GM21360 (cell line): ENCODE results near the gene GET4.
"Not testable (repeated sequence)": the region's sequence is repeated elsewhere in the genome, so short reads cannot be mapped to it uniquely, and the experiment has no call there.

Experiments
- ATAC-seq: cut with Tn5 transposase; IDR thresholded peaks from one replicate; pipeline ENCODE4 v1.9.1; 2021; ENCODE audit warnings: mild to moderate bottlenecking, moderate library complexity; ENCODE audit not compliant: unreplicated experiment

GET4 gene

DNA sequence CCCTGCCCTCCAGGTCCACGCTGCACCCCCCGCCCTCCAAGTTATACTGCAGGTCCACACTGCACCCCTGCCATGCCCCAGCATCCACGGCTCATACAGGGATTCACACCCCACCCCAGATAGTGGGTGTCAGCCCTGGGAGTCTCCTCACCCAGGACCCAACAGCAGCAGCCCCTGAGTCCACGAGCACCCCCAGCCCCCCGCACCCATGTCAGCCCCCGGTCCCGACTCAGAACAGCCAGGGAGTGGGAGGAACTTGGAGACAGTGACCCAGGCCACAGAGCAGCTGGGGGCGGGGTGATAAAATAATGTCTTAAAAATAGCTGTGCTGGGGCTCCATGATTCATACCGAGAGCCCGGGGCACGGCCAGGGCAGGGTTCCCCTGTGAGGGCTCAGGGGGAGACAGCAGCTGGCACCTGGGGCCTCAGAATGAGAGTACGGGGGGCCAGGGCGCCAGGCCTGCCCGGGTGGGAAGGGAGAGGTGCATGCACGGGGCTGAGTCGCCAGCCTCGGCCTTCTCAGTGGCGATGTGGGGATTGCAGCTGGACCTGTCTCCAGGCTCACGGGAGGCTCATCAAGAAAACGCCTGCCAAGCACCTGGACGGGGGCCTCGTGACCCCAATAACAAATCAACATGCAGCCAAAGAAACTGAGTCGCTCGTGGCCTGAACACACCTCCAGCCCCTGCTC, 48.3 kb downstream of the GET4 start:
- ATAC-seq = peak; percentile 33

DNA sequence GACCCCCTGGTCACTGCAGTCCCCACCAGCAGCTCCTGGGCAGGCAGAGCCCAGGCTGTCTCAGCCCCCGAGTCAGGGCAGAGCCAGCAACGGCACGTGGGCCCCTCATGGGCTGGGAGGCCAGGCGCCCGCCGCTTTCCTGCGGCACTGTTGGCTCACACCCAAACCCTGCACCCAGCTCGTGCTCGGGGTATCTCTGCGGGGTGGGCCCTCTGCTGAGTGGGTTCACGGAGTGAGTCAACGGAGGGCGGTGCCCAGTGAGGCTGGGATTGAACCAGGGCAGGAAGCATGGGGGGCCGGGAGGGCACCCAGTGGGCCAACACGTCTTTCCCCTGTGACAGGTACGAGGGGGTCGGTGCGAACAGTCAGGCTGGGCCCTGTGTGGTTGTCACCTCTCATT, 49.2 kb downstream of the GET4 start:
- no peak for ATAC-seq

DNA sequence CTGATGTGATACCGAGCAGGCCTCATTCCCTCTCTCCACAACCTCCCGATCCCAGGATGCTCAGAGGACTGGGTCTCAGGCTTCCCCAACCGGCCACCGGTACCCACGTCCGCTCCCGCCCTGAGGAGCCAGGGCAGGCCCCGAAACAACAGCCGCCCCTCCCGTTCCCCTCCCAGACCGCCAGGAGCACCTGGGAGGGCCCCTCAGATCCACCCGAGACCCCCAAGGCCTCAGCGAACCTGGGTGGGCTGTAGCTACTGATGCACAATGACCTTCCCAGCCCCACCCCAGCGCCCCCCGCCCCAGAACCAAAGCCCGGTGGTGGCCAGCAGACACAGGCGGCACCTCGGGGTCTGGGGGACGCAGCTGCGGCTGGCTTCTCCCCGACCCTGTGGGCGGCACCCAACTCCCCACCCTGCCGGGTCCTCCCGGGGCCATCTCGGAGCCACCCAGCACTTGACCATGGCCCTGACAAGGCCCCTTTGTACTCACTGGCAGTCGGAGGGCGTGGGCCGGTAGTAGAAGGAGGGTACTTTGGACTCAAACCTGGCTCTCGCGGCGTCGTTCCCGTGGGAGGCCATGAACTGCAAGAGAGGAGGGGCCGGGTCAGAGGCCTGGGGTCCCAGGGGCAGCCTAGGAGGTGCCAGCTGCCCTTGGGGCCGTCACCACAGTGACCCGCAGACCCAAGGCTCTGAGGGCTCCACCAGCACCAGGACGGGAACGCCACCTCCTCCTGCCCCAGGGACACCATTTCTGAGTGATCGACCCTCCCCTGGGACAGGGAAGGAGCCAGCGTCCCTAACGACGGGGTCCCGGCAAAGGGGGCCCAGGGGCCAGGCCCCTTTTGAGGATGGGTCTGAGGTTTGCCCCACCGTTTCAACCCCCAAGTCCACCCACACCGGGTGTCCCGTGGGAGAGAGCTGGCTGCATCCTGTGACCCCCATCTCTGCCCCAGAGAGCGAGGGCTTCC, 50.0 kb downstream of the GET4 start:
- ATAC-seq = no peak

DNA sequence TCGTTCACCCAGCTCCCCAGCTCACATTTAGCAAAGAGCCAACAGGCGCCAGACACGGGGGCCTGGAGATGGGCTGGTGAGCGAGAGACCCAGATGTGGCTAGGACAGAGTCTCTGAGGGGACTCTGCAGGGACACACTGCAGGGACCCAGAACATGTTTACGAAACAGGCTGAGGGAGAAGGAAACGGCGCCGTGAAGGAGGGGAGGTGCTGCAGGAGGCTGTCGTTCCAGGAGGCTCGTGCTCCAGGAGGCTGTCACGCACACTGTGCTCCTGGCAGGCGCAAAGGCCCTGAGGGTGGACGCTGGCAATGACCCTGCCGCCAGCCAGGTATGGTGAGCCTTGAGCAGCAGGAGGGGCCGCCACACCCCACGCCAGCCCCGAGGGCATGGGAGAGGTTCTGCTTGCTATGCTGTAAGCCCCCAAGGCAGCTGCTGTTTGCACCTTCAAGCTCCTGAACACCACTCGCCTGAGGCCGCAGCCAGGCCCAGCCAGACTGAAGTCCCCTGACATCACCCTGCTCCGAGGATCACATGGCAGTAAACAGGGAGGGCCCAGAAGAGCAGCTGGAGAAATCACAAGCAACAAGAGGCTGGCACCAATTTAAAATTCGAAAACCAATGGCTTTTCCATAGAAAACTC, 50.8 kb downstream of the GET4 start:
- no peak for ATAC-seq

DNA sequence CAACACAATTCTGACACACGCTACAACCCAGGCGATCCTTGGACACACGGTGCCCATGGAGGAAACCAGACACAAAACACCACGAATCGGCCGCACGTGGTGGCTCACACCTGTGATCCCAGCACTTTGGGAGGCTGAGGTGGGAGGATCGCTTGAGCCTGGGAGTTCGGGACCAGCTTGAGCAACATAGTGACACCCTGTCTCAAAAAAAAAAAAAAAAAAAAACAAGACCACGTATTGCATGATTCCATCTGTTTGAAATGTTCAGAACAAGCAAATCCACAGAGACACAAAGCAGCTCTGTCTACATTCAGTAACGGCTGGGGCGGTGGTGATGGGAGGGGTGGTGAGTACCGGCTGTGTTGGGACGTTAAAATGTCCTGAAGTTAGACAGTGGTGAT, 53.0 kb downstream of the GET4 start:
- ATAC-seq = no peak

DNA sequence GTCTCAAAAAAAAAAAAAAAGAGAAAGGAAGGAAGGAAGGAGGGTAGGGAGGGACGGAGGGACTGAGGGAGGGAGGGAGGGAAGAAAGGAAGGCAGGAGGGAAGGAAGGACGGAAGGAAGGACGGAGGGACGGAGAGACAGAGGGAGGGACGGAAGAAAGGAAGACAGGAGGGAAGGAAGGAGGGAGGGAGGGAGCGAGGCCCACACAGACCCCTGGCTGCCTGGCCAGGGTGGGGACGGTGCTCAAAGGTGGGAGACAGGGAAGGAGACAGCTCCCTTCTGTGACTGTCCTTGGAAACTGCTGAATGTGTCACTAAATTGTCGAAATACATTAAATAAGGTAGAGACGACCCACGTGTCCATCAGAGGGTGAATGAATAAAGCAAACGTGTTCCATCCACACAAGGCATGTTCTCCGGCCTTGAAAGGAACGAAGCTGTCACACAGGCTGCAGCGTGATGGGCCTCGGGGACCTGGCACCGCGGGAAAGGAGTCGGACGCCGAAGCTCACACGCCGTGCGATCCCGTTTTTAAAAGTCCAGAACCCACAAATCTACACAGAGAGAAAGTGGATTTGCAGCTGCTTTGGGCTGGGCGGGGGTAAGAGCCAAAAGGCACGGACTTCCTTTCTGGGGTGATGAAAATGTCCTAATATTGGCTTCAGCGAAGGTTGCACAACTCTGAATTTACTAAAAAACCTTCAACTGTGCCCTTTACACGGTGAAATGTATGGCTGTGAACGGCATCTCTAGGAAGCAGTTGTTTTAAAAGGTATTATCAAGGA, 54.8 kb downstream of the GET4 start:
- no peak for ATAC-seq

DNA sequence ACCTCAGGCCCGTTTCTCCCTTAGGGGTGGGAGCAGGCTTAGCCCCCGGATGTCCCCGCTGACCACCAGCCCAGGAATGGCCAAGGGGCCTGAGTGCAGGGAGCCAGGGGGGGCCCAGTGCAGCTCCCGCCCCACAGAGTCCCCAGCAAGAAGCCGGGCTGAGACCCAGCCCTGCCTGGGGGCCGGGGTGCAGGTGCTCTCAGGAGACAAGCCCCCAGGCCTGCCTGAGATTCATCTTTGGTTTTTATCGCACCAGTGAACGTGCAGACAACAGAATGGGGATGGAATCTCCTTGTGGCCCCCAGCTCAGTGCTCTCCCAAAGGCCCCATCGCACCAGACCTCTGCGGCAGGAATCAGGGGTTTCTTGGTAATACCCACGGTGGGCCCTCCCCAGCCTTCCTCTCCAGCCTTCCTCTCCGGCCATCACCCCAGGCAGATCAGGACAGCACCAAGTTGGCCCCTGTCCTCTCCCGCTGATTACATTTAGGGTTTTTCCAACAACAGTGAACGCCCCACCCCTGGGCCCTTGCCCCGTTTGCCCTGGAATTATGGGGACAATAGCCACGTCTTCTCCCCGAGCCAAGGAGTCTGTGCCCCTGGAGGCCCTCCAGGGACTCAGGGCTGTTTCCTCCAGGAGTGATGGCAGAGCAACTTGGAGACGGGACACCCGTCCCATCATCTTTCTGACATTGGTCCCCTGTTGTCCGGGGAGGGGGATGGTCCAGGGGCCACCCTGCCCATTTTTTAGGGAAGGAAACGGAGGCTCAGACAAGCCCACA, 55.7 kb downstream of the GET4 start:
- no peak for ATAC-seq

DNA sequence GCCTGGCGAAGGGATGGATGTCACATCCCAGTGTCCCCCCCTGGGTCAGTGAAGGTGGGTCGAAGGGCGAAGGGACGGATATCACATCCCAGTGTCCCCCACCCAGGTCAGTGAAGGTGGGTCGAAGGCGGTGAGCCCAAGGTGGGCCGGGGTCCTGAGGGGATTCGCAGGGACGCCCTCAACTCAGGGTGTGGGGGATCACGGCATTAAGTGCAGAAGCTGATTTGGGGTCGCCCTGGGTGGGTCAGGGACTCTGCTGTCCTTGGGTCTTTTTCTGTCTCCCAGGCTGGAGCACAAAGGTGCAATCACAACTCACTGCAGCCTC, 56.3 kb downstream of the GET4 start:
- ATAC-seq = no peak

DNA sequence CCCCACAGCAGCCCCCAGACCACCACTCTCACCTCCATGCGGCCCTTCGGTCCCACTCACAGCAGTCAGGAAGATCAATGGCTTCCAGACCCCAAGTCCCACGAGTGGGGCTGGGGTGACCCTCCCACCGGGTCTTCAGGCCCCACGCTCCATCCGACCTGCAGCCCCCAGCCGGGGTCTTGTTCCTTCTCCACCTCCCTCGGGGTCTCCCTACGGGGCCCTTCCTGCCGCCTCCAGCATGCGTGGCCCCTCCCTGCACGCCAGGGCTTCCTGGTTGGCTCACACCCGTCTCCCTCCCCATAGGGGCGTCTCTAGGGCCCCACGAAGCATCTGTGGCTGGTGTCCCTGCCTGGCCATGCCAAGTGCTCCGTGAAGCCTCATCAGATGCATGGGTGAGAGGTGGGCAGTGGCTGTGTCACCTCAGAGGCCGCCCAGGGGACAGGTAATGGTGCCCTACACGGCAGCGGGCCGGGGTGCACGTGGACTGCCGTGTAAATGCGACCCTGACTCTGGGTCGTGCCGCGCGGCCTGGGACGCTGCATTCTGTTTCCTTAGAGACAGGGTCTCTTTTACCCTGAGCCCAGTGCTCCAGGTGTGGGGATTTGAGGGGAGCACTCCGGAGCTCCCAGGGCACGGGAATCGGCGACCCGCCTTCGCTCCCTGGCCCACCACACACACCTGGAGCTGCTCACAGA, 58.3 kb downstream of the GET4 start:
- no peak for ATAC-seq

DNA sequence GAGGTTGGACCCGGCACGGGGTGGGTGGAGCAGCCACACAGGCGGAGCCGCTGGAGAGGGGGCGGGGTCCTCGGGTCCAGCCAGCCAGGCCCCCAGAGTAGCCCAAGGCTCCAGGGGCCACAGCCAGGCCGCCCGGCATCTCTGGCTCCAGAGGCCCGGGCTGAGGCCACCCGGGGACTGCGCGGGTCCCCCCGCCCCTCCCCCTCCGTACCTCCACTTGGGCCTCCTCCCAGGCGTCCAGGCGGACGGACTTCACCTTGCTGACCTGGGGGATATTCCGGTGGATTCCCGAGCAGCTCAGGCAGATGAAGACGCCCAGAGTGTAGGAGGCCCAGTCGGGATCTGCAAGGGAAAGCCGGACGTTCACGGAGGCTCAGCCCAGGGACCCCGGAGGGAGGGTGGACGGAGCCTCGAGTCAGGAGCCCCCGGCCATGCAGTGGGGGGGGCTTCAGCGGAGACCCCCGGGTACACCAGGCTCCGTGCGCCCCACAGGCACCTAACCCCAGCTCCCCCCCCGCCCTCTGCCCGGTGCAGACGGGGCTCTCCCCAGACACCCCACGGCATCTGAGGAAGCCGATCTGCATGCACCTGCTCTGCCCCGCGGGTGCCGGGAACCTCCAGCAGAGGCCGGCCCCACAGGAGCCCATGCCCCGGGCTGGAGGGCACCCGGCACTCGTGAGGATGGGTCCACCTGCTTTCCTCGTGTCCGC, 59.0 kb downstream of the GET4 start:
- ATAC-seq = no peak

DNA sequence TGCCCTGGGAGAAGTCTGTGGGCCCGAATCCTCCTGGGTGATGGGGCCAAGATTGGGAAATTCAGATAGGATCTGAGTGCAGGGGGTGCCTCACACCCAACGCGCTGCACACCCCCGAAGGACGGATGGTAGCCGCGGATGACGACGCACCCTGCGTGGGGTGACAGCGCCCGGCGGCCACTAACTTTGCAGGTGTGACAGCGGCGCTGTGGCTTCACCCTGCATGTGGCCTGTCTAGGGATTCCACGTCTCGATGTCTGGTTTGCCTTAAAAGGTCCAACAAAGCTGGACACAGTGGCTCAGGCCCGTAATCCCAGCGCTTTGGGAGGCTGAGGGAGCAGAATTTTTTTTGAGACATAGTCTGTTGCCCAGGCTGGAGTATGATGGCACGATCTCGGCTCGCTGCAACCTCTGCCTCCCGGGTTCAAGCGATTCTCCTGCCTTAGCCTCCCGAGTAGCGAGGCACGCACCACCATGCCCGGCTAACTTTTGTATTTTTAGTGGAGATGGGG, 59.6 kb downstream of the GET4 start:
- no peak for ATAC-seq

DNA sequence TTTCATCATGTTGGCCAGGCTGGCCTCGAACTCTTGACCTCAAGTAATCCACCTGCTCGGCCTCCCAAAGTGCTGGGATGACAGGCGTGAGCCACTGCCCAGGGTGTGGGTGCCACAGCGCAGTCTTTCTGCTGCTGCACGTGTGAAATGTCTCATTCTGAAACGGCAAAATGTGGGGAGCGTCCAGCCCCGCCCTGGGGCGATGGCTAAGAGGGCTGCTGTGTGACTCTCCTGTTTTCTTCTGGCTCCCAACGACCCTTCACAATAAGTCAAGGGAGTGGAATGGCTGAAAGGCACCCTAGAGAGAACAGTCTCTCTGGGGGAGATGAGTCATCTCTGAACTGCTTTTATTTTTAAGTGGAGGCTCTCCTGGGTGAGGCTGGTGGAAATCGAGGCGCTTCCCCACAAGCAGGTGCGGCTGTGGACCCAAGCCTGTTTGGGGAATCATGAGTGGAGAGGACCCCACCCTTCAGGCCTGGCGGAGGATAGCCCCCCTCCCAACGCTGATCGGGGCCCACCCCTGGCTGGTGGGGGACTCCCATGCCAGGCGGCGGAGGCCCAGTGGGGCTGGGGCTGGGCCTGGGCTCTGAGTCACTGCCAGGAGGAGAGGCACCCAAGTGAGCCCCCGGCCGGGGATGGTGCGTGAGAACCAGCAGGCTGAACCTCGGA, 60.2 kb downstream of the GET4 start:
- ATAC-seq = peak; percentile 61

DNA sequence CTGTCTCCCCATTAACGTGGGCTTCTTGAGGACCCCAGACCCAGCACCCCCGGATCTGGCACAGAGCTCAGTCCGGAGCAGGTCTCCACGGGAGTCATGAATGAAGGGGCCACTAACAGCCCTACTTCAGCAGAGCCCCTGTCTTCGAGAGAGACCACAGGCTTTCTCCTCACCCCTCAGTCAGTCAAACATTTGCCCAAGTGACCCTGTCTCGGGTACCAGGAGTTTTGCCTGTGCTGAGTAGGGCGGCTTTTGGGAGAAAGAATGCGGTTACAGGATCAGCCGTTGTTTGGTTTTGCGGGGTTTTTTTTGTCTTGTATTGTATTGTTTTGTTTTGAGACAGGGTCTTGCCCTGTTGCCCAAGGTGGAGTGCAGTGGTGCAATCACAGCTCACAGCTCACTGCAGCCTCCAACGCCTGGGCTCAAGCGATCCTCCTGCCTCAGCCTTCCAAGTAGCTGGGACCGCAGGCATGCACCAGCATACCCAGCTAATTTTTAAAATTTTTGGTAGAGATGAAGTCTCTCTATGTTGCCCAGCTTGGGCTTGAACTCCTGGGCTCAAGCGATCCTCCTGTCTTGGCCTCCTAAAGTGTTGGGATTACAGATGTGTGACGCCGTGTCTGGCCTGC, 61.6 kb downstream of the GET4 start:
- ATAC-seq = no peak

DNA sequence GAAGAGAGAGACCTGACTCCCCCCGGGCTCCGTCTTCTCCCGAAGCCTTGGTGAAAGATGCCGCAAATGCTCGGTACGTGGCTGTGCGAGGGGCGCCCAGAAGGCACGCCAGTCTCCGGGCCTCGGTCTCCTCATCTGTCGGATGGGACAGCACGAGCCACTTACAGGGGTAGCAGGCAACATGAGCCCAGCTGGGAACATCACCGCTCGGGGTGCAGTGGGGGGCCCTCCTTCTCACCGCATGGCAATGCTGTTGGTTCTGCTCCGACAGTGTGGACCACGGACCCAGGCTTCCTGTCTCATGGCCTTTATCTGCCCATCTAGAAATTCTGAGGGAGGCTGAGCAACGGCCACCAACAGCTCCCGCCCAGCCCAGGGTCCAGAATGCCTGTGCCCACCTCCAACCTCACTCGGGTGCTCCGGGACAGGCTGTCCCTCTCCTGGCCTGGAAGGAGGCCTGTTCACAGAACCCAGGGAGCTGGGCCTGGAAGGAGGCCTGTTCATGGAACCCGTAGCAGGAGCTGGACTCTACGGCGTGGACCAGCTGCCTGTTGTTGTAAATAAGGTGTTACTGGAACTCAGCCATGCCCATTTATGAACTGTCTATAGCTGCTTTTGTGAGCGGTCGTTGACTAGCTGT, 62.3 kb downstream of the GET4 start:
- ATAC-seq = no peak

DNA sequence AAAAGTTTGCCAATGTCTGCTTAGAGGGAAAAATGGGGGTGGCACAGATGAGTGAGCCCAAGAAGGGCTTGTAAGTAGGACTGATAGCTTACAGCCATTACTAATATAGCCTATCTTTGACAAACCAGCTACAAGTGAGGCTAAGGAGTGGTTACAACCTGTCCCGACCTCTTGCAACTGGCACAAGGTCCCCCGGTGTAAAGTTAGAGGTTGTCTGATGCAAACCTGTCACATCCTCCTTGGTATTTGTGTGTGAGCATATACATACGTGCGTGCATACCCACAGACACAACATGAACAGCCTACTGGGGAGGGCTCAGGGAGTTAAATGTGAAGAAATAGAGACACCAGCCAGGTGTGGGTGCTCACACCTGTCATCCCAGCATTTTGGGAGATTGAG, 63.5 kb downstream of the GET4 start:
- ATAC-seq = no peak

DNA sequence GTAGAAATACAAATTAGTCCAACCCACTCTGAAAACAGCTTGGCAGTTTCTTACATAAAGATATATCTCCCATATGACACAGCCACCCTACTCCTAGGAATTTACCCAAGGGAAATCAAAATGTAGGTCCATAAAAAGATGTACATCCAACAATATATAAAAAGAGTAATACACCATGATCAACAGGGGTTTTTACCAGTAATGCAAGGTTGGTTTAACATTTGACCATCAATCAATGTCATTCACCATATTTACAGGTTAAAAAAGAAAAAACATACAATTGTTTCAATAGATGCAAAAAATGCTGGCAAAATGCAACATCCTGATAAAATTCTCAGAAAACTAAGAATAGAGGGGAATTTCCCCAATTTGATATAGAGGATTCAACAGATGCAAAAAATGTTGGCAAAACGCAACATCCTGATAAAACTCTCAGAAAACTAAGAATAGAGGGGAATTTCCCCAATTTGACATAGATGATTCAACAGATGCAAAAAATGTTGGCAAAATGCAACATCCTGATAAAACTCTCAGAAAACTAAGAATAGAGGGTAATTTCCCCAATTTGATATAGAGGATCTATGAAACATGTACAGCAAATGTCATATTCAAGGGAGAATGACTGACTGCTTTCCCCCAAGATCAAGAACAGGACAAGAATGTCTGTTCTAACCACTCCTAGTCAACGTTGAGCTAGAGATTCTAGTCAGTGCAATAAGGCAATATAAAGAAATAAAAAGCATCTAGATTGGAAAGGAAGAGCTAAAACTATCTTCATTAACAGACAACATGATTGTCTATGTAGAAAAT, 64.5 kb downstream of the GET4 start:
- no peak for ATAC-seq

DNA sequence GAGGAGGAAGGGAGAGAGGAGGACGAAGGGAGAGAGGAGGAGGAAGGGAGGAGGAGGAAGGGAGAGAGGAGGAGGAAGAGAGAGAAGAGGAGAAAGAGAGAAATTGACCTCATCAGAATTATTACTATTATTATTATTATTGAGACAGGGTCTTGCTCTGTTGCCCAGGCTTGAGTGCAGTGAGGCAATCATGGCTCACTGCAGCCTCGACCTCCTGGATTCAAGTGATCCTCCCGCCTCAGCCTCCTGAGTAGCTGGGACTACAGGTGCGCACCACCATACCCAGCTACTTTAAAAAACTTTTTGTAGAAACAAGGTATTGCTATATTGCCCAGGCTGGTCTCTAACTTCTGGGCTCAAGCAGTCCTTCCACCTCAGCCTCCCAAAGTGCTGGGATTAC, 67.4 kb downstream of the GET4 start:
- ATAC-seq = not testable (repeated sequence)
